Upper lobe of left lung (tissue), 6 donors: ENCODE measurements around the gene AACS. TPM values are rescaled to one million over a fixed set of nuclear protein-coding genes. Genes with fewer than 3 reads are reported as not detected.

Experiments
- ATAC-seq, 2 donors: fragments of 200-7000 bp; cut with Tn5 transposase; one replicate each; pipeline ENCODE4 v1.9.1; 2022; ENCODE audit warnings: mild to moderate bottlenecking in 2 of 2, moderate library complexity in 2 of 2; ENCODE audit not compliant: low FRiP score in 2 of 2
- DNase-seq, 2 donors: peaks; one replicate each; pipeline ENCODE4 v3.0.0-alpha.2; 2019 to 2020
- H3K27ac ChIP-seq, 4 donors: fragments of 200-600 bp; sonication (generic); one replicate each; pipeline ENCODE4 v1.5.1; 2016 to 2019
- H3K27me3 ChIP-seq, 4 donors: fragments of 200-600 bp; sonication (generic); one replicate each; pipeline ENCODE4 v1.5.1; 2017 to 2019
- H3K36me3 ChIP-seq, 4 donors: fragments of 200-600 bp; sonication (generic); one replicate each; pipeline ENCODE4 v1.5.1; 2016 to 2019
- H3K4me1 ChIP-seq, 4 donors: fragments of 200-600 bp; sonication (generic); one replicate each; pipeline ENCODE4 v1.5.1; 2018 to 2019
- H3K4me3 ChIP-seq, 4 donors: fragments of 200-600 bp; sonication (generic); one replicate each; pipeline ENCODE4 v1.5.1; 2017 to 2019; ENCODE audit warnings: mild to moderate bottlenecking in 2 of 4, moderate library complexity in 1 of 4
- H3K9me3 ChIP-seq, 4 donors: fragments of 200-600 bp; sonication (generic); one replicate each; pipeline ENCODE4 v1.5.1; 2018 to 2019
- CTCF ChIP-seq, 6 experiments: fragments of 450-650 bp in 4 of 6; fragments of 200-600 bp in 2 of 6; sonication (generic) in 2 of 6; IDR thresholded peaks; one replicate each; pipeline ENCODE4 v1.5.1; 2016 to 2019; ENCODE audit warnings: antibody characterized with exemption in 6 of 6
- EP300 ChIP-seq, 4 donors: sonication (generic); formaldehyde crosslinking; IDR thresholded peaks; one replicate each; pipeline ENCODE4 v1.5.1; 2017; ENCODE audit warnings: antibody characterized with exemption in 4 of 4, control low read depth in 2 of 4
- POLR2A ChIP-seq, 4 donors: fragments of 450-650 bp; IDR thresholded peaks; one replicate each; pipeline ENCODE4 v1.5.1; 2016 to 2017; ENCODE audit warnings: antibody characterized with exemption in 4 of 4, mild to moderate bottlenecking in 2 of 4
- POLR2AphosphoS5 ChIP-seq, 2 donors: sonication (generic); formaldehyde crosslinking; IDR thresholded peaks; one replicate each; pipeline ENCODE4 v1.5.1; 2017; ENCODE audit warnings: antibody characterized with exemption in 2 of 2
- WGBS, 2 donors: methylation state at CpG; one replicate each; pipeline ENCODE4 v1.1.5; 2017 to 2018; 5-methylcytosine and 5-hydroxymethylcytosine counted together
- total RNA-seq, 6 donors: library from RNA; depleted of rRNA in 4 of 6; stranded (reverse); fragments of >200 nt in 4 of 6; gene quantifications; one replicate each; pipeline versions ENCODE4 v1.1.0 to v1.2.1, GENCODE V29; 2016 to 2021
- donor health status: DM: no; HTN: no; CAD: no; lungs with moderate emphysema.
- donor health status: DM: no; HTN: yes; CAD: no; lungs with severe emphysema.

The AACS gene
- total RNA-seq, 6 donors from 2014 or later = 14.7 to 28.6 (median 25.5) TPM

DNA sequence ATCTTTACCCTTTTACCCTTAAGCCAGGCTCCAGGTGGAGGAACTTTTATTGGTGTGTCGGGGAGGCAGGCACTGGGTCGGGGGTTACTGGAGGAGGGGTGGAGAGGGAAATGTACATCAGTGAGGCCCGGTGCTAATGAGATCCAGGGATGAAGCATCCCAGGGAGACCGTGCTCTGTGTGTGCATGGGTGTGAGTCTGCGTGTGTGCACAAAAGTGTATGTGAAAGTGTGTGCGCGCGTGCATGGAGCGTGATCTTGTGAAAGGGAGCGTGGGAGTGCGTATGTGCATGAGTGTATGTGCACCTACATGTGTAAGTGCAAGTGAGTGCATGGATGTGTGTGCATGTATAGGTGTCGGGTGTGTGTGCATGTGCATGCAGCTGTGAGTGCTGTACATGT lies 55.3 kb downstream of the AACS start:
- WGBS, 2 donors = 94 to 96% methylated on average over 12 of the region's 12 CpGs
- ATAC-seq (no peak), DNase-seq (no peak)
- peaks cover 0 to 9% (median 5%) of the 10 kb centered on the region in 4 donors for H3K4me1 ChIP-seq
- TF ChIP-seq EP300 (IDR thresholded peaks at IDR 0.05) = no peak
- TF ChIP-seq POLR2AphosphoS5 (IDR thresholded peaks at IDR 0.05) = no peak
- no peak for TF ChIP-seq CTCF (IDR thresholded peaks at IDR 0.05)
- no peak for TF ChIP-seq POLR2A (IDR thresholded peaks at IDR 0.05)
- H3K9me3 ChIP-seq = no peaks in the 10 kb centered on the region
- no peaks in the 10 kb centered on the region for H3K27me3 ChIP-seq
- no peak overlapping the region for H3K4me3 ChIP-seq
- H3K27ac ChIP-seq = no peak overlapping the region
- peaks cover 0 to 28% (median 13%) of the 10 kb centered on the region in 4 donors for H3K36me3 ChIP-seq

GRCh38 chr12:125121106-125121505 lies 55.9 kb downstream of the AACS start:
- H3K27ac ChIP-seq = no peak overlapping the region
- DNase-seq (peak in 1 of 2 donors; percentile 70), ATAC-seq (no peak)
- H3K4me3 ChIP-seq = no peak overlapping the region
- no peaks in the 10 kb centered on the region for H3K27me3 ChIP-seq
- H3K36me3 ChIP-seq = peaks cover 0 to 23% (median 13%) of the 10 kb centered on the region in 4 donors
- no peaks in the 10 kb centered on the region for H3K9me3 ChIP-seq
- WGBS, 2 donors = 73 to 84% methylated on average over 2 to 14 of the region's 14 CpGs
- TF ChIP-seq POLR2A (IDR thresholded peaks at IDR 0.05) (no peak), POLR2AphosphoS5 (IDR thresholded peaks at IDR 0.05) (no peak), CTCF (IDR thresholded peaks at IDR 0.05) (no peak), EP300 (IDR thresholded peaks at IDR 0.05) (no peak)
- peaks cover 0 to 9% (median 5%) of the 10 kb centered on the region in 4 donors for H3K4me1 ChIP-seq

DNA sequence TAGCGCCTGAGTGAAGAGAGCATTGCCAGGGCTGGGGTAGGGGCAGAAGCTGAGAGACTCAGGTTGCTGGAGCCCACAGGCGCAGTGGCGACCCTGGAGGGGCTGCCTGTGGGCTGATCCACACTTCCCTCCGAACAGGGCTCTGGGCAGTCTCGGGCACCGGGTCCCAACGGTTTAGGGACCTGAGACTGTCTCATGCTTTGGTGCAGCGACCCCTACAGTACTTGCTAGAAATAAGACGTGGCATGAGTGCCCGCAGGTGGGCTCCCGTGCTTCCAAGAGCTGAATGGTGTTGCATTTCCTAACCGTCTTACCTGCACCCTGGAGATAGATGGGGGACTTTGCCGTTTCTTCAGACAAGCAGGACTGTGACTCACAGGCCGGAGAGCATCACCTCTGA lies 57.4 kb downstream of the AACS start:
- H3K4me3 ChIP-seq = no peak overlapping the region
- DNase-seq (no peak), ATAC-seq (no peak)
- no peaks in the 10 kb centered on the region for H3K27me3 ChIP-seq
- TF ChIP-seq CTCF (IDR thresholded peaks at IDR 0.05) (no peak), POLR2A (IDR thresholded peaks at IDR 0.05) (no peak), POLR2AphosphoS5 (IDR thresholded peaks at IDR 0.05) (no peak), EP300 (IDR thresholded peaks at IDR 0.05) (no peak)
- peaks cover 0 to 9% (median 5%) of the 10 kb centered on the region in 4 donors for H3K4me1 ChIP-seq
- peaks cover 0 to 21% (median 9%) of the 10 kb centered on the region in 4 donors for H3K36me3 ChIP-seq
- no peaks in the 10 kb centered on the region for H3K9me3 ChIP-seq
- 89 to 95% methylated on average over 10 to 12 of the region's 14 CpGs for WGBS, 2 donors
- no peak overlapping the region for H3K27ac ChIP-seq

DNA sequence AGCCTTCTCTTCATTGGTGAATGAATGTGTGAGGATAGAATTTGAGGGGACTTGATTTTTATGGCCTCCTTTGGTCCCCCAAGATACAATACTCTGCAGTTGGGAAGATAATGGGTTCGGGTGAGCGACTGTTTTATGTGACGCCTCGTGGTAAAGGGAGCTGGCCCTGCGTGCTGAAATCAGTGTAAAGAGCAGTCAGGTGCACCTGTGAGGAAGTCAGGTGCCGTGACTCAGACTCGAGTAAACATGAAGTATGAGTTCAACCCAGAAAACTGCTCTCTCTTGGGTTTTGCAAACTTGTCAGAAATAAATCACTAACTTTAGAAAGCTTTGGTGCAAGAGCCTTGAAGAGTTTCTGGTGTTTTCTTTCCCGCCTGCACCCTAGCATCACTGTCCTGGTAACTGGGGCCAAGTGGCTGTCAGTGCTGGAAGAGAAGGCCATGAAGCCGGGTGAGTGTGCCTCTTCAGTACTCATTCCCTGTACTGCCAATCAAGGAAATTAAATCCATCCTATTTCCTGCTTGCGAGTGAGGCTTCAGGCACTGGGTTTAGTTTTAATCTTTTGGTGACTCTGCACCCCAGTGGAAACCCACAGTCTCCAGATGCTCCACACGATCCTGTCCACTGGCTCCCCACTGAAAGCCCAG lies 59.2 kb downstream of the AACS start:
- Histone ChIP-seq H3K27me3 (no peaks in the 10 kb centered on the region), H3K4me3 (no peak overlapping the region), H3K27ac (peak overlapping the region in 3 of 4 donors; percentile 30 to 68 (median 51)), H3K36me3 (peaks cover 0 to 10% (median 3%) of the 10 kb centered on the region in 4 donors), H3K4me1 (peaks cover 0 to 9% (median 5%) of the 10 kb centered on the region in 4 donors), H3K9me3 (no peaks in the 10 kb centered on the region)
- TF ChIP-seq CTCF (IDR thresholded peaks at IDR 0.05) = no peak
- peak in 1 of 2 donors; percentile 19 for TF ChIP-seq POLR2AphosphoS5 (IDR thresholded peaks at IDR 0.05)
- peak in 1 of 4 donors; percentile 76 for TF ChIP-seq EP300 (IDR thresholded peaks at IDR 0.05)
- no peak for TF ChIP-seq POLR2A (IDR thresholded peaks at IDR 0.05)
- 69 to 72% methylated on average over 11 of the region's 11 CpGs for WGBS, 2 donors
- ATAC-seq (peak; percentile 32 to 73), DNase-seq (peak in 1 of 2 donors; percentile 78)

- Histone ChIP-seq H3K9me3 (no peaks in the 10 kb centered on the region), H3K4me1 (peaks cover 0 to 9% (median 5%) of the 10 kb centered on the region in 4 donors), H3K27me3 (no peaks in the 10 kb centered on the region), H3K27ac (peak overlapping the region in 2 of 4 donors; percentile 51 to 68), H3K36me3 (peaks cover 0 to 14% (median 3%) of the 10 kb centered on the region in 4 donors), H3K4me3 (no peak overlapping the region)
- 75 to 88% methylated on average over 4 of the region's 4 CpGs for WGBS, 2 donors
- TF ChIP-seq POLR2AphosphoS5 (IDR thresholded peaks at IDR 0.05) = no peak
- no peak for TF ChIP-seq CTCF (IDR thresholded peaks at IDR 0.05)
- no peak for TF ChIP-seq EP300 (IDR thresholded peaks at IDR 0.05)
- no peak for TF ChIP-seq POLR2A (IDR thresholded peaks at IDR 0.05)
- DNase-seq = no peak
- ATAC-seq = no peak
Measured at GRCh38 chr12:125125271-125125670, 60.0 kb downstream of the AACS start.
